Measurements from ENCODE around the gene PTPRN2.
"Not testable (repeated sequence)": the region's sequence is repeated elsewhere in the genome, so short reads cannot be mapped to it uniquely, and the experiment has no call there.

Gene PTPRN2

DNA sequence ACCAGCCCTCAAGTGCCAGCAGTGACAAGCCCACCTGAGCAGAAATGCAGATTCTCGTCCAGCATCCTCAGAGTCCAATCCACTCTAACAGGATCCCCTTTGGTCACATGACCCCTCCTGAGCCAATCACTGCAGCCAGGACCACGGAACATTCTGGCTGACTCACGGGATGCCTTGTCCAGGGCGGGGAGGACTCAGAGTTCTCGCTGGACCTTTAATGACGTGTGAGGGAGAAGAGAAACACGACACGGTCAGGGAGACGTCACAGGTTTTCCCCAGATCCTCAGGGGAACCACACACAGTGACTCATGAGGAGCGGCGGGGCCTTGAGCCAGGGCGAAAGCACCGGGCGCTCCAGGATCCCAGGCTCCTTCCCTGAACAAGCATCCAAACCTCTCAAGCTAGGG, 155.7 kb downstream of the PTPRN2 start:
- DNase-seq, result no peak

DNA sequence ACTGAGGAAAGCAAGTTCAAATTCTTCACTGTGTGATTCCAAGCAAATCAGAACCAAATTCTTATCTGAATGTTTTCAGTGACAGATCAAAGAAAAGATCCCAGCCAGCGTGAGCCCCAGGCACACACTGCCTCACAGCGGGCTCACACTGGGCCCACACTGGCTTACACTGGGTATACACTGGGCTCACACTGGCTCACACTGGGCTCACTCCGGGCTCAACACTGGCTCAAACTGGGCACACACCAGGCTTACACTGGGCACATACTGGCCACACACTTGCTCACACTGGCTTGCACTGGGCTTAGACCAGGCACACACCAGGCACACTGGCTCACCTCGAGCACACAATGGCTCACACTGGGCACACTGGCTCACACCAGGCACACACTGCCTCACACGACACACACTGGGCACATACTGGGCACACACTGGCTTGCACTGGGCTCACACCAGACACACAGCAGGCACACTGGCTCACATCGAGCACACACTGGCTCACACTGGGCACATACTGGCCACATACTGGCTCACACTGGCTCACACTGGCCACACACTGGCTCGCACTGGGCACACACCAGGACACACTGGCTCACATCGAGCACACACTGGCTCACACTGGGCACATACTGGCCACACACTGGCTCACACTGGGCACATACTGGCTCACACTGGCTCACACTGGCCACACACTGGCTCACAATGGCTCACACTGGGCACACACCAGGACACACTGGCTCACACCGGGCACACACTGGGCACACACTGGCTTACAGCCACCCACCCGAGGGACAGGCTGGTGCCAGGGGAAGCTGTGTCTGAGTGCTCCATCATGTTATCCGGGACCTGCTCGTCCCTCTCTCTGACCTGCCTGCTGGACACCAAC, 156.3 kb downstream of the PTPRN2 start:
- no peak for DNase-seq

- no peak for DNase-seq
These were observed 157.2 kb downstream of the PTPRN2 start for GRCh38 chr7:158430308-158431034.

DNA sequence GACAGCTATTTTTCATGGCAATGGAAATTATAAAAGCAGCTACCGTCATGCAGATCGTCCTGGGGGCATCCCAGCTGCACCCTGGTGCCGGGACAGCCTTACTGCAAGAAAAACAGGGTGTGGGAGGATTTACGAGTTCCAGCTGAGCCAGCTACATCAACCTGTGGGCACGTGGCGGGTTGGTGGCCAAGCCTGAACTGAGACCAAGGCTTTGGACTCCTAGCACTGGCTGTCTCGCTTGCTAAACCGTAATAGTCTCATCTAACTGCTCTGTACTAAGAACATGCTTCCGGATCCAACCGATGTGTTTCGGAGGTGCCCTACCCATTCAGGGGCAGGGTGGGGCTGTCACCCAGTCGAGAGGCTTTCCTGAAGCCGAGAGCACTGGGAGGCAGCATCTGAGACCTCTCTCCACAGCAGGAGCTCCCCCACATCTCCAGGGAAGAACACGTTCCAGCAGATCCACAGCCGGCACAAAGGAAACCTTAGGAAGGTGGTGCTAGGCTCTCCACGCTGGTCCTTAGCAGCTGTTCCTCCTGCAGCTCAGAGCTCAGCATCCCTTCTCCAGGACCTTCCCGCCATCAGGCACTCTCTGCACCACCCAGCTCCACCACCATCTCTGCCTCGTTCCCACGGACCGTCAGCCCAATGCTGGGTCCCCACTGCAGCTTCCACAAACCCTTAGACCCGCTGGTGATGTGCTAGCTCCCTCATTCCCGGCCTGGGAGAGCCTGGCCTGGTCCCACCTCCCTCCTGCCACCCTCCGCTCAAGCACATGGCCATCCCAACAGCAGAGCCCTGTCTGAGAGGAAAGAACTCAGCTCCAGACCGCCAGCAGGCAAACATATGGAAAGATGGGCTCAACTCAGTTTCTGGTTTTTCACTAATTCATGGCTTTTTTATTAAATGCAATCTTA, 158.5 kb downstream of the PTPRN2 start:
- no peak for DNase-seq

DNA sequence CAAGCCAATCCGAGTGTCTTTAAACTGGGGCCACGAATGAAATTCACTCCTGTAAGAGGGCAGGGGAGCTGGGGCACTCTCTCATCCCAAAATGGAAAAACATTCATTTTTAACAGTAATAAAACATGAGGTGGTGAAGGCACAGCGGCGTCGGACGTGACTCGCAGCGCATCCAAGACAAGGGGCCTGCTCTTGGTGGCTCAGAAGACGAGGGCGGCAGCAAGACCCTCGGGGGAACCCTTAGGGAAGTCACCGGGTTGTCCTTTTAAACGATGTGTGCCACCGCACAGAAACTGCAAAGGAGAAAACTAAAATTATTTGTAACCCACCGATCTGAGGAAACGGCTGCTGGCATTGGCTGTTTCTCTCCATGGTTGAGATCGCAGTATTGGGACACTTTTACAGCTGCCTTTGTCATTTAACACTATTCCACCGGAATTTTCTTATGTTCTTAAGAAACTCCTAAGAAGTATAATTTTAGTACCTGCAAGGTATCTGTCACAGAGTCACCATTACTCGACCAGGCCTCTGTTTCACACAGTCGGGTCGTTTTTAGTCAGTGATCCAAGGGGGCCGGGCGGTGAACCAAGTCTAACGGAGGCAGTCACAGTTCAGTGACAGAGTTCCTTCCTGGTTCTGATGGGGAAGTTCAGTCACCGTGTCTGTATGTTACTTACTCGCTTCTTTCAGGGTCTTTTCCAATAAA, 159.3 kb downstream of the PTPRN2 start:
- no peak for DNase-seq

- not testable (repeated sequence) for DNase-seq
These were observed 161.9 kb downstream of the PTPRN2 start for GRCh38 chr7:158425676-158426075.

DNA sequence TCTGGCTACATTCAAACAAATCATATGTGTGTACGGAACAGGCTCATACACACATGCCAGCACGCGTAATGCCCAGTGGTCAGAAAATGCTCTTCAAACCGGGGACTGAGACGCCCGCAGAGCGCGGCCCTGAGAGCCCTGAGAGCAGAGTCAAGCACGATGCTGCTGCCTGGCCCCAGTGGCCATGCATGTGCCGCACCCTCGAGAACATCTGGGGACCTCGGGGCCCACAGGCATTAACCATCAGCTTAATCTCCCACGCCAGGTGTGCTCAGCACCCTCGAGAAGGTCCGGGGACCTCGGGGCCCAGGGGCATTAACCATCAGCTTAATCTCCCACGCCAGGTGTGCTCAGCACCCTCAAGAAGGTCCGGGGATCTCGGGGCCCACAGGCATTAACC, 163.1 kb downstream of the PTPRN2 start:
- no peak for DNase-seq

- DNase-seq, result no peak
These were observed 163.6 kb downstream of the PTPRN2 start for GRCh38 chr7:158424011-158424410.

GRCh38 chr7:158422887-158423560, 164.6 kb downstream of the PTPRN2 start:
- no peak for DNase-seq

DNA sequence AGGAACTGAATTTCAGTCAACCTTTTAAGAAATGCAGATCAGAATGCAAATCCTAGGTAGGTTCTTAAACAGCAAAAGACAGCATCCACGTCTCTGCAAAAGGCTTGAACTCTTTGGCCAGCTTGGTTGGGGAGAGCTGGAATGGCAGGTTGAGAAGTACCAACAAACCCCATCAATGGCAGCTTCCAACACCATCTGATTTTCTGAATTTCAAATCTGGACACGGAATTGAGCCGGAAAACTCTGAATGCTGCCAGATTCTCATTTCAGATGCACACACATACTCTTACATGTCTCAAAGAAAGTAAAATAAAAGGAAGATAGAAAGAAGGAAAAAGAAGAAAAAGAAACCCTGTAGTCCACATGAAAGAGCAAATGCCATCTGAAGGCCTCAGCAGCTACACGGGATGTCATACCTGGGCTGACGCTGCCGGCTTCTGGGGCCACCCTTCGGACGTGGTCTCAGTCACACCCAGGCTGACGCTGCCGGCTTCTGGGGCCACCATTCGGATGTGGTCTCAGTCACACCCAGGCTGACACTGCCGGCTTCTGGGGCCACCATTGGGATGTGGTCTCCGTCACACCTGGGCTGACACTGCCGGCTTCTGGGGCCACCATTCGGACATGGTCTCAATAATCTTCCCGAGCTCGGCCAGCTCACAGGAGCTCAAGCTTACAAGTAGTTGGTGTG, 165.3 kb downstream of the PTPRN2 start:
- no peak for DNase-seq

- no peak for DNase-seq
These were observed 166.3 kb downstream of the PTPRN2 start for GRCh38 chr7:158421361-158421760.

- DNase-seq, result no peak
These were observed 166.9 kb downstream of the PTPRN2 start for GRCh38 chr7:158420591-158421340.

- DNase-seq, result no peak
These were observed 168.3 kb downstream of the PTPRN2 start for GRCh38 chr7:158419238-158419785.

- DNase-seq, result not testable (repeated sequence)
These were observed 169.2 kb downstream of the PTPRN2 start for GRCh38 chr7:158418395-158418794.

DNA sequence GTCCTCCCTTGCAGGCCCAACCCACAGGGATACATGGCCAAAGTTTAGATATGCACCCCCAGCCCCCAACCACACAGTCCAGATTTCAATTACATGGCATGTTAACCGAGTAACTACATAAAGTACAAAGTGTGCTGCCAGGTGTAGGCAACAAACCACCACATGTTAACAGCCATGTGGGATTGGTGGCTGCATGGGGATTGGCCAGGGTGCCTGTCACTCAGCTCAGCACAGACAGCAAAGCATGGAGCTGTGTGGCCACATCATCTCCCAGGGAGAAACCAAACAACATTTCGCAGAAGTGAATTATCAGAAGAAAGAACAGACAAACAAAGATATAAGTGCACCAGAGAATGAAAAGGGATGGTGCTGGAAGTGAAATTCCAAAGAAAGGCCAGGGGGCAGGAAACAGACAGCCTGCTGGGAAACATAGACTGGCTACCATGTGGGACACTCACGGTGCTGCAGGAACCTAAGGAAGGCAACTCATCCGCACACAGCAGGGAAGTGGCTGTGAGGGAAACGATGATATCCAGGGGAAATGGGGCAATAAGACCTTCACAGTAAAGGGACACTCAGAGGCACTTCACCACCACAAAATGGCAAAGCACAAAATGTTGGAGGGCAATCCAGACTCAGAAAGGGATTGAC, 171.2 kb downstream of the PTPRN2 start:
- no peak for DNase-seq

DNA sequence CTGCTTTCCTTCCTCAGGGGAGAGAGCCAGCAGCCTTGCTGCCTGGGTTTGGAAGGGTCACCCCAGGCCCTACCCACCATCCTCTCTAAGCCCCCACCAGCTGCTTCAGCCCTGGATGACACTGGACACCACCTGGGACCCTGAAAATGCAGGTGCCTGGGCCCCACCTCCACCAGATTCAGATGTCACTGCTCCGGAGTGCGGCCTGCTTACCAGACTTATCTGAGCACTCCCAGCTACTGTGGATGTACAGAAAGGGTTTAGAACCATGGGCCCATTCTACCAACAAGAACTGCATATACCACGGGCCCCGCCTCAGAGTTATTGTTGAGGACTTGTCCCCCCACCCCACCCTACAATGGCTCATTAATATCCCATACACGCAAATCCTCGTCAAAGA, 172.3 kb downstream of the PTPRN2 start:
- DNase-seq, result no peak

DNA sequence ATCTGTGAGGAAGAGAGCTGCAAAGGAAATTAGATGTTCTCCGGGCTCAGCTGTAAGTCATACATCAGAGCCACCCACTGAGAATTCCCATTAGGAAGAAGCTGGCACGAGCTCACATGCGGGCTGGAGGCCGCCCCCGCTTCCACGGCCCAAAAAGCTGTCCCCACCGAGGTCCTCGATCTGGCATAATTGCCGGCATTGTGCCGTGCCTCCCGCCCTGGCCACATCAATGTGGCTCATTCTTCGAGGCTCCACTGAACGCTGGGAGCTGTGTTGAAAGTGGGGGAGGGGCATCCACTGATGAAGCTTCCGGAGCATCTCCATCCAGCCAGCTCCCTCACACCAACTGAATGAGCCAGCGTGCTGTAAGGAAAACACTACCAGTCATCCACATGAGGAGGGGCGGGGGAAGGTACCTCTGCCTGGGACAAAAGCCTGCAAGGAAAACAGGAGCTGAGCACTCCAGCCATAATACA, 173.1 kb downstream of the PTPRN2 start:
- DNase-seq, result no peak

- DNase-seq, result no peak
These were observed 173.6 kb downstream of the PTPRN2 start for GRCh38 chr7:158414002-158414401.

GRCh38 chr7:158411232-158411950, 176.2 kb downstream of the PTPRN2 start:
- DNase-seq, result no peak
